GM23338 (cell line): ENCODE results near the gene CENPA. TPM values are rescaled to one million over a fixed set of nuclear protein-coding genes. Genes with fewer than 3 reads are reported as not detected.

Experiments used
- ATAC-seq: fragments of 200-7000 bp; cut with Tn5 transposase; 3 replicates; pipeline ENCODE4 v1.9.1; 2020
- DNase-seq: peaks from one replicate; pipeline ENCODE4 v3.0.0-alpha.2; 2015; ENCODE audit warnings: low spot score
- H2AFZ ChIP-seq: fragments of 200-600 bp; sonication (generic); 2 replicates; pipeline ENCODE4 v1.8.0; 2016; ENCODE audit warnings: antibody characterized with exemption, mild to moderate bottlenecking, moderate library complexity
- H3F3A ChIP-seq: fragments of 200-600 bp; sonication (generic); replicated peaks from 2 replicates; pipeline ENCODE4 v1.8.0; 2017; ENCODE audit warnings: antibody characterized with exemption, mixed run types, low read depth
- H3K27ac ChIP-seq: fragments of 200-600 bp; sonication (generic); 2 replicates; pipeline ENCODE4 v1.6.1; 2016; ENCODE audit warnings: low read depth
- H3K27me3 ChIP-seq: fragments of 200-600 bp; sonication (generic); 2 replicates; pipeline ENCODE4 v1.8.0; 2016; ENCODE audit warnings: mild to moderate bottlenecking, mixed run types, moderate library complexity; ENCODE audit not compliant: insufficient read depth
- H3K36me3 ChIP-seq: fragments of 200-600 bp; sonication (generic); 2 replicates; pipeline ENCODE4 v1.8.0; 2016; ENCODE audit warnings: mild to moderate bottlenecking; ENCODE audit not compliant: insufficient read depth
- H3K4me1 ChIP-seq: fragments of 200-600 bp; sonication (generic); 2 replicates; pipeline ENCODE4 v1.8.0; 2016; ENCODE audit warnings: mild to moderate bottlenecking, moderate library complexity; ENCODE audit not compliant: insufficient read depth
- H3K4me2 ChIP-seq: fragments of 200-600 bp; sonication (generic); 2 replicates; pipeline ENCODE4 v1.7.1; 2017; ENCODE audit warnings: mixed run types
- H3K4me3 ChIP-seq: fragments of 200-600 bp; sonication (generic); 2 replicates; pipeline ENCODE4 v1.6.1; 2016; ENCODE audit warnings: mixed run types
- H3K79me2 ChIP-seq: fragments of 200-600 bp; sonication (generic); replicated peaks from 2 replicates; pipeline ENCODE4 v1.8.0; 2017; ENCODE audit warnings: mild to moderate bottlenecking; ENCODE audit not compliant: insufficient read depth
- H3K9me2 ChIP-seq: fragments of 200-600 bp; sonication (generic); 2 replicates; pipeline ENCODE4 v1.8.0; 2017; ENCODE audit not compliant: insufficient read depth
- H4K20me1 ChIP-seq: fragments of 200-600 bp; sonication (generic); replicated peaks from 2 replicates; pipeline ENCODE4 v1.8.0; 2017; ENCODE audit warnings: mild to moderate bottlenecking; ENCODE audit not compliant: insufficient read depth
- H3K27ac Mint-ChIP-seq: 2 replicates; pipeline ENCODE4 v1.8.0; 2020; ENCODE audit warnings: inconsistent platforms, mild to moderate bottlenecking, moderate library complexity, mixed read lengths
- H3K27me3 Mint-ChIP-seq: 3 replicates; pipeline ENCODE4 v1.8.0; 2022; ENCODE audit warnings: low read depth, mild to moderate bottlenecking, moderate library complexity, mixed read lengths, inconsistent platforms; ENCODE audit not compliant: insufficient read depth, poor library complexity
- H3K36me3 Mint-ChIP-seq: 3 replicates; pipeline ENCODE4 v1.8.0; 2021; ENCODE audit warnings: low read depth, mild to moderate bottlenecking, inconsistent platforms, moderate library complexity, mixed read lengths
- H3K4me1 Mint-ChIP-seq: 3 replicates; pipeline ENCODE4 v1.8.0; 2020; ENCODE audit warnings: mild to moderate bottlenecking, inconsistent platforms, mixed read lengths
- H3K4me3 Mint-ChIP-seq: 3 replicates; pipeline ENCODE4 v1.8.0; 2021; ENCODE audit warnings: moderate library complexity, mild to moderate bottlenecking, inconsistent platforms, mixed read lengths
- H3K9me3 Mint-ChIP-seq: 3 replicates; pipeline ENCODE4 v1.8.0; 2020; ENCODE audit warnings: moderate library complexity, mild to moderate bottlenecking, inconsistent platforms, mixed read lengths
- CREB1 ChIP-seq: fragments of 250-450 bp; sonication (Bioruptor Pico); IDR thresholded peaks from 2 replicates; pipeline ENCODE4 v1.5.0; 2020; ENCODE audit warnings: low read depth, mild to moderate bottlenecking, moderate library complexity
- CTCF ChIP-seq, 2 experiments: fragments of 200-600 bp in 1 of 2; sonication (generic) in 1 of 2; conservative IDR thresholded peaks; 2 replicates each; pipeline versions ENCODE4 v1.5.1 to v1.6.1; 2016 to 2017; ENCODE audit warnings: antibody characterized with exemption in 2 of 2, low read depth in 2 of 2, mild to moderate bottlenecking in 2 of 2, moderate library complexity in 1 of 2
- ETS1 ChIP-seq: IDR thresholded peaks from 2 replicates; pipeline ENCODE4 v1.6.1; 2016; ENCODE audit warnings: antibody characterized with exemption
- EZH2 ChIP-seq: fragments of 200-600 bp; sonication (generic); IDR thresholded peaks from one replicate; pipeline ENCODE4 v1.8.0; 2017; ENCODE audit warnings: antibody characterized with exemption, mild to moderate bottlenecking, low read depth; ENCODE audit not compliant: unreplicated experiment
- EZH2phosphoT487 ChIP-seq: fragments of 200-600 bp; sonication (generic); IDR thresholded peaks from one replicate; pipeline ENCODE4 v1.8.1; 2018; ENCODE audit warnings: antibody characterized with exemption; ENCODE audit not compliant: unreplicated experiment
- JUNB ChIP-seq: IDR thresholded peaks from one replicate; pipeline ENCODE4 v1.6.1; 2016; ENCODE audit warnings: antibody characterized with exemption; ENCODE audit not compliant: unreplicated experiment
- POLR2AphosphoS5 ChIP-seq: IDR thresholded peaks from 2 replicates; pipeline ENCODE4 v1.6.1; 2016; ENCODE audit warnings: antibody characterized with exemption, low read depth
- STAT1 ChIP-seq: IDR thresholded peaks from one replicate; pipeline ENCODE4 v1.6.1; 2016; ENCODE audit warnings: antibody characterized with exemption; ENCODE audit not compliant: unreplicated experiment
- ZNF114 ChIP-seq: fragments of 250-450 bp; sonication (Bioruptor Pico); IDR thresholded peaks from 2 replicates; pipeline ENCODE4 v1.5.0; 2020; ENCODE audit warnings: mild to moderate bottlenecking, moderate library complexity
- ZNF331 ChIP-seq: fragments of 250-450 bp; sonication (Bioruptor Pico); IDR thresholded peaks from 2 replicates; pipeline ENCODE4 v1.5.0; 2020; ENCODE audit warnings: low read depth, mild to moderate bottlenecking, moderate library complexity
- ZNF462 ChIP-seq: fragments of 250-450 bp; sonication (Bioruptor Pico); IDR thresholded peaks from 2 replicates; pipeline ENCODE4 v1.5.0; 2020; ENCODE audit warnings: mild to moderate bottlenecking, moderate library complexity
- polyA plus RNA-seq: library from polyadenylated mRNA; unstranded; fragments of >200 nt; fragmentation: Nextera tagmentation; extraction: Ambion mirVana; gene quantifications from 2 replicates; pipeline ENCODE4 v1.2.1, GENCODE V29; 2016
- total RNA-seq: library from RNA; depleted of rRNA; stranded (reverse); fragments of >200 nt; shearing (Covaris generic); gene quantifications from 2 replicates; pipeline ENCODE4 v1.2.3, GENCODE V29; 2014

Gene CENPA
- total and polyA plus RNA-seq, 2 experiments from 2014 or later, result 16.8 to 24.2 TPM

- no peak overlapping the region for H3K4me3 Mint-ChIP-seq
- Histone ChIP-seq H3K36me3 (peaks cover 21% of the 10 kb centered on the region), H3K4me2 (no peak overlapping the region), H3K4me3 (no peak overlapping the region), H4K20me1 (peaks cover 9% of the 10 kb centered on the region; the same call in 1 of the 2 replicates), H3K4me1 (no peaks in the 10 kb centered on the region), H3K27me3 (no peaks in the 10 kb centered on the region), H3F3A (no peaks in the 10 kb centered on the region), H3K27ac (no peak overlapping the region), H3K79me2 (peaks cover 35% of the 10 kb centered on the region), H3K9me2 (no peaks in the 10 kb centered on the region), H2AFZ (no peak overlapping the region)
- H3K27ac Mint-ChIP-seq, result no peak overlapping the region
- DNase-seq (no peak), ATAC-seq (no peak)
- H3K27me3 Mint-ChIP-seq, result peaks cover 2% of the 10 kb centered on the region
- peaks cover 8% of the 10 kb centered on the region for H3K4me1 Mint-ChIP-seq
- TF ChIP-seq CREB1 (CRISPR knock-in tag), result no peak
- TF ChIP-seq CTCF (conservative IDR thresholded peaks at IDR 0.05; ENCODE audit: low read depth in 2 of 2), result no peak
- no peak for TF ChIP-seq EZH2phosphoT487
- no peak for TF ChIP-seq STAT1
- TF ChIP-seq EZH2, result no peak
- no peak for TF ChIP-seq JUNB
- no peak for TF ChIP-seq ZNF462 (CRISPR knock-in tag)
- no peak for TF ChIP-seq ETS1
- TF ChIP-seq ZNF114 (CRISPR knock-in tag), result no peak
- no peak for TF ChIP-seq POLR2AphosphoS5
- TF ChIP-seq ZNF331 (CRISPR knock-in tag), result no peak
- peaks cover 71% of the 10 kb centered on the region for H3K36me3 Mint-ChIP-seq
- no peaks in the 10 kb centered on the region for H3K9me3 Mint-ChIP-seq
Observed at GRCh38 chr2:26792720-26793119, 6.9 kb downstream of the CENPA start.
